SK-N-MC (cell line): ENCODE data around the gene TNC.
A peak's percentile ranks its signal among the peaks of the same experiment; 100 is the strongest.

Source experiments
- DNase-seq: peaks from one replicate; pipeline ENCODE4 v3.0.0-alpha.2; 2011; ENCODE audit warnings: low read depth, low spot score
- H3K27ac ChIP-seq: fragments of 200-600 bp; sonication (generic); 2 replicates; pipeline ENCODE4 v1.5.1; 2016; ENCODE audit warnings: mixed run types
- H3K36me3 ChIP-seq: fragments of 200-600 bp; sonication (generic); 2 replicates; pipeline ENCODE4 v1.6.1; 2017; ENCODE audit warnings: antibody characterized with exemption, low read length, mixed read lengths; ENCODE audit not compliant: insufficient read depth
- H3K4me3 ChIP-seq: fragments of 200-600 bp; sonication (generic); 2 replicates; pipeline ENCODE4 v1.5.1; 2016
- H3K9ac ChIP-seq: fragments of 200-600 bp; sonication (generic); 2 replicates; pipeline ENCODE4 v1.8.0; 2017; ENCODE audit warnings: mixed run types, mixed read lengths; ENCODE audit not compliant: insufficient read length
- H3K9me3 ChIP-seq: fragments of 200-600 bp; sonication (generic); 2 replicates; pipeline ENCODE4 v1.6.1; 2017; ENCODE audit warnings: low read depth, mild to moderate bottlenecking, antibody characterized with exemption, low read length, moderate library complexity, mixed read lengths
- EZH2 ChIP-seq: fragments of 200-600 bp; sonication (generic); IDR thresholded peaks from one replicate; pipeline ENCODE4 v1.6.1; 2017; ENCODE audit warnings: antibody characterized with exemption
- FOXP2 ChIP-seq: optimal IDR thresholded peaks from 2 replicates; pipeline ENCODE3; 2011; ENCODE audit warnings: mild to moderate bottlenecking, moderate library complexity; ENCODE audit not compliant: insufficient read depth; ENCODE audit errors: extremely low read length, control extremely low read depth
- POLR2AphosphoS5 ChIP-seq: IDR thresholded peaks from 2 replicates; pipeline ENCODE4 v1.6.1; 2012; ENCODE audit warnings: mild to moderate bottlenecking, low read depth, low read length, borderline replicate concordance

TNC gene

DNA sequence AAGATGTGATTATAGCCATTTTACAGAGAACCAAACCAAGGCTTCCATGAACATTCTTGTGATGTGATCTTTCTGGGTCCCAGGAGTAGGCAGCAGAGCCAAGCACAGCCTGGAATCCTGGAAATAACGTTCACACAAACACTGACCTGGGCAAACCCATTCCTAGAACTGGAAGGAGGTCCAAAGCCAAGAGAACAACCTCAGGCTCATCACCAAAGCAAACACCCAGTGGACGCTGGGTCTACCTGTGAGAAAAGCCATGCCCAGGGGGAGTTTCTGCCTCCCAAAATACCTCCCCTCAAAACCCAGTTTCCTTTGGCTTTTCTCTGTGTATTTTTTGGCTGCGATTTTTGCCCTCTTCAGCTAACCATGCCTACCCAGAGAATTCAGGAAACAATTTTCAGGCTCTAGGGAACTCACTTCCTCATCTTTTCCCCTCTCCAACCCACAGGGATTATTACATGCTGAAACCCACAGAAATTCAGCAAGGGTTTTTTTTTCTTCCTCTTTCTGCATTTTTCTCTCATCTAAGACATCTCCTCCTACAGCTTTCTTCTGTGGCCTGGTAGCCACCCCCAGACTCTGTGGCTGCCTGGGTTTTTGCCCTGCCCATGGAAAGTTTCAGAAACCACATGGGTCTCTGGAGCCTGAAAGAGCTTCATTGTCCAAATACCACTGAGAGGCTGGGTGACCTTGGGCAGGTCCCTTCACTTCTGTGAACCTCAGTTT is 75.0 kb downstream of the TNC start:
- Histone ChIP-seq H3K4me3 (0 out of 2 replicates have a peak overlapping the region, but pooled peaks have one; percentile 5), H3K27ac (peak overlapping the region; percentile 60), H3K36me3 (no peaks in the 10 kb centered on the region), H3K9me3 (no peaks in the 10 kb centered on the region), H3K9ac (no peak overlapping the region)
- DNase-seq, result peak; percentile 65
- TF ChIP-seq EZH2 (no peak), POLR2AphosphoS5 (no peak), FOXP2 (no peak)

DNA sequence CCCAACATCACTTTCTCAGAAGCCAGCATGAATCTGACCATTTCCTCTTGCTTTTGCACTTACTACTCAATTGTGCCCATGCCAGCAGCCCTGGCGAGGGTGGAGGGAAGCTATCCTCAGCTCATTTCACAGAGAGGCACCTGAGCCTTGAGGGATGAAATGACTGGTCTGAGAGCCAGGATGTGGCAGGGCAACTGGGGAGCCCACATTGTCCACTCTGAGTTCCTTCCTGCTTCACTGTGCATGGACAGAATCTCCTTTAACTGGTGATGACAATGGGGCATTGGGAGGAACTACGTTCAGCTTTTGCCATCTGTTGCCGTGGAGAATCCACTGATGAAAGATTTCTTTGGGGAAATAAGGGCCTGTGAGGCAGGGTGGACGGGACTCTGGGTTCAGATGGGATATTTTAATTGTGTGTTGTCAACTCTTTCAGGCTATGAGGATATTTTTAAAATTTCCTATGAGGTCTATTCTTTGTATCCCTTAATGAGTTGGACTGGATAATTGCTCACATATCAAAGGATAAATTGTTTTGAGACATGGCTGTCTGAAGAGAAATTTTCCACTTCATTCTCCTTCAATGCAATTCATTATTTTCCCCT is 78.3 kb downstream of the TNC start:
- Histone ChIP-seq H3K4me3 (no peak overlapping the region), H3K27ac (no peak overlapping the region), H3K36me3 (no peaks in the 10 kb centered on the region), H3K9me3 (no peaks in the 10 kb centered on the region), H3K9ac (no peak overlapping the region)
- no peak for DNase-seq
- TF ChIP-seq FOXP2 (no peak), EZH2 (no peak), POLR2AphosphoS5 (no peak)

DNA sequence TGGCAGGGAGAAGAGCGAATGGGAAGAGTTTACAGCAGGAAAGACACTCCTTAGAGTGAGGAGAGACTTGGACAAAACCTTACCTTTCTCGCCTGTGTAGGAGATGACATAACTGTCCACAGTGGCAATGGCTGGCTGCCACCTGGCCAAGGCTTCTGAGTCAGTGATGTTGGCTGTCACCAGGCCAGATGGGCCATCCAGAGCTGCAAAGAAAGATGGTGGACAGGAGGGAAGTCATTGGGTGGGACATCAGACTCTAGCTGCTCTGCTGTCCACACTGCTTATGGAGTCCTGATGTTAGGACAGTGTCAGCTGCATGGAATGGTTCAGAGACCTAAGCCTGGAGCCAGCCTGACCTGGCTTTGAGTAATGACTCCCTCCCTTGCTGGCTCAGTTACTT is 79.8 kb downstream of the TNC start:
- TF ChIP-seq EZH2 (no peak), POLR2AphosphoS5 (no peak), FOXP2 (no peak)

DNA sequence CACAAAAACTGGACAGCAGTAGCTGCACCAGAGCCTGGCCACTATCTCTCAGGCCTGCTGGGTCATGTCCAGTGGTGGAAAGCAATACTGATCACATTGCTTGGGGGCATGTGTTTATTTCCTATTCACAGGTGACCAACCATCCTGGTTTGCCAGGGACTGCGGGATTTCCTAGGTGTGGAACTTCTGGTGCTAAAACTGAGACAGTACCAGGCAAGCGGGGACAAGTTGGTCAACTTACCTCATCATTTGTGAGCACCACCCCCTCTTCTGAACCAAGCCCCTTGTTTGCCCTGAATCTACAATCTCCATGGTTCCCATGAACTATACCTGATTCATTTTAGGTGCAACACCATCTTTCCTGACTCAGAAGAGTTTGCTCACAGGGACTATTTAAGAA is 81.3 kb downstream of the TNC start:
- no peak for DNase-seq
- no peaks in the 10 kb centered on the region for H3K36me3 ChIP-seq
- no peak for TF ChIP-seq FOXP2
- TF ChIP-seq EZH2, result no peak
- no peak for TF ChIP-seq POLR2AphosphoS5
- no peak overlapping the region for H3K4me3 ChIP-seq
- 0 out of 2 replicates have a peak overlapping the region, but pooled peaks have one; percentile 77 for H3K27ac ChIP-seq
- no peak overlapping the region for H3K9ac ChIP-seq
- no peaks in the 10 kb centered on the region for H3K9me3 ChIP-seq

More for the DNA sequence above, 79.8 kb downstream of the TNC start:
- DNase-seq, result no peak
- no peaks in the 10 kb centered on the region for H3K9me3 ChIP-seq
- H3K4me3 ChIP-seq, result no peak overlapping the region
- no peak overlapping the region for H3K27ac ChIP-seq
- H3K9ac ChIP-seq, result no peak overlapping the region
- H3K36me3 ChIP-seq, result no peaks in the 10 kb centered on the region

DNA sequence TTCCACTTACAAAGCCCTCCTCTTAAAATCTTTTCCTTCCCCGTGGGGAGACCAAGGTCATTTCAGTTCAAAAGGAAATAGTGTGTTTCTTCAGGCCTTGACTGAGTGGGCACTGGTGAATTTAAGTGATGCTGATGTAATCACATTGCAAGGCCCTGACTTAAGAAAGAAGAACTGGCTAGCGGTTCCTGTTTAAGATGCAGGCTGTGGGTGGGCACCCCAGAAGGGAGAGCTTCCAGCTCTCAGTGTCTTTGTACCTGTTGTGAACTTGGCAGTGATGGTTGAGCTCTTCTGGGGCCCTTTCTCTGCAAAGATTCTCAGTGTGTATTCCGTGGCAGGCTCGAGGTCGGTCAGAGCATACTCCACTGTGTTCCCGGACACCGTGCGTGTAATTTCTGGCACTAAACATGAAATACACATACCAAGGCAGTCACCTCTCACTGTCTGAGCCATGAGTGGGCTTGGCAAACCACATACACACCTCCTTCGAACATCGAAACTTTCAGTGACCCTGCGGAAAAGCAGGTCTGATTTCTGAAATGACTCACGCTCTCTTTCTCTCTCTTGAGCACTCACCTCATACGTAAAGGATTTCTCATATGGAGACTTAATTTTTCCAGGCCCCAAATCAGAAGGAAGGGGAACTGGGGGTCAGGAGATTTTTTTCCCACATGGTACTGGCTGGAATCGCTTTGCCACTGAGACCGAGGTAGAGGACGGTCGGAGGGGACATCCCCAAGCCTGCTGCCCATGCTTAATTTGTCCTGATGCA is 81.9 kb downstream of the TNC start:
- DNase-seq, result peak; percentile 42
- Histone ChIP-seq H3K27ac (peak overlapping the region; percentile 77), H3K9ac (peak overlapping the region; percentile 43)

DNA sequence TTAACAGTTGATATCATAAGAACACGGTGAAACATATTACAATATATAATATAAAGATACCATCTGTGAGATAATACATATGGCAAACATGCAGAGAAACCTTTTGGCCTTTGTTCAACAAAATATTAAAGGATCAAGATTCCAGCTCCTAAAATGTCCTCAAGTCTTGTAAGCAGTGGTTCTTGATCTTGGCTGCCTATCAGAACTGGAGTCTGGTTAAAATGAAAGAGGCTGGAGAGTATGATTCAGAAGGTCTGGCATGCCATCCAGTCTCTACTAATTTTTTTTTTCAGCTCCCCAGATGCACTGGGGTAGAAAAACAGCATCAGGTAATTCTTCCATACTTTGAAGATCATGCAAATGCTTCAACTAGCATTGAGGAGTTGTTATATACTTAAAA is 83.2 kb downstream of the TNC start:
- Histone ChIP-seq H3K27ac (no peak overlapping the region), H3K36me3 (no peaks in the 10 kb centered on the region), H3K4me3 (no peak overlapping the region), H3K9me3 (no peaks in the 10 kb centered on the region), H3K9ac (no peak overlapping the region)
- TF ChIP-seq FOXP2, result no peak
- no peak for DNase-seq

More for the DNA sequence above, 81.9 kb downstream of the TNC start:
- no peaks in the 10 kb centered on the region for H3K9me3 ChIP-seq
- H3K36me3 ChIP-seq, result no peaks in the 10 kb centered on the region
- TF ChIP-seq POLR2AphosphoS5 (no peak), EZH2 (no peak), FOXP2 (no peak)
- no peak overlapping the region for H3K4me3 ChIP-seq

DNA sequence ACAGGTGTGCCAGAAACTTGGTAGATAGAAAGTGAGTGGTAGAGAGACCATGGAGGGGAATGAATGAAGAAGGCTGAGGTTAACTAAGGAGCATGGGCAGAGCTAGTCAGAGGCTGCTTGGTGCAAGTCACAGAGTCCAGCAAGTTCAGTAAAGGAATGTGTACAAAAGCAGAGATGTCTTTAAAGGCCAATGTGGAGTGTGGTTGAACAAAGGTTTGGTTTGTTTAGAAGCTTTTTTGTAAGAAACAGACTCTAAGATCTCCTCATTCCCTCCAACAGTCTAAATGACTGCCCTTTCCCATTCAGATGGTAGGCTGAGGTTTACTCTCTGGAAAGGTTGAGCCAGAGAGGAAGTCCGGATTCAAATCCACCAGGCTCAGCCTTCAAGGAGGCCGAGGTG is 84.2 kb downstream of the TNC start:
- H3K36me3 ChIP-seq, result no peaks in the 10 kb centered on the region
- no peaks in the 10 kb centered on the region for H3K9me3 ChIP-seq
- no peak overlapping the region for H3K9ac ChIP-seq
- no peak for DNase-seq
- no peak overlapping the region for H3K27ac ChIP-seq
- no peak overlapping the region for H3K4me3 ChIP-seq
- TF ChIP-seq POLR2AphosphoS5 (no peak), FOXP2 (no peak), EZH2 (no peak)

DNA sequence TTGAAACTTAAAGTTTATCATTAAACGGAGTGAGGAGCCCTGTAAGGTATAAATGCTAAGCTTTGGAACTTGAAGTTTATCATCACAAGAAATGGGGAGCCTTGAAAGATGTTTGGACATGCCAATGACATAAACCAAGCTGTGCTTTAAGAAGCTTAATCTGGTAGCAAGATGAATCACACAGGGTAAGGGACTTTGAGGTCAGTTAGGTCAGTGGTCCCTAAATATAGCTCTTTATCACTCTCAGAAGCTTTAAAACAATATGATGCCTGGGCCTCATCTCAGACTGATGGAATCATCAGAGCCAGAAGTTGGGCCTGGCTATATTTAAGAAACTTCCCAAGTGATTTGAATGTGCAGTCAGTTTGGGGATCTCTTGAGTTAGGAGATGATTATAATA is 85.7 kb downstream of the TNC start:
- TF ChIP-seq EZH2, result no peak
- TF ChIP-seq FOXP2, result no peak
- no peak for TF ChIP-seq POLR2AphosphoS5
- H3K9me3 ChIP-seq, result no peaks in the 10 kb centered on the region
- no peaks in the 10 kb centered on the region for H3K36me3 ChIP-seq
- no peak overlapping the region for H3K9ac ChIP-seq
- no peak for DNase-seq
- H3K4me3 ChIP-seq, result no peak overlapping the region
- no peak overlapping the region for H3K27ac ChIP-seq

DNA sequence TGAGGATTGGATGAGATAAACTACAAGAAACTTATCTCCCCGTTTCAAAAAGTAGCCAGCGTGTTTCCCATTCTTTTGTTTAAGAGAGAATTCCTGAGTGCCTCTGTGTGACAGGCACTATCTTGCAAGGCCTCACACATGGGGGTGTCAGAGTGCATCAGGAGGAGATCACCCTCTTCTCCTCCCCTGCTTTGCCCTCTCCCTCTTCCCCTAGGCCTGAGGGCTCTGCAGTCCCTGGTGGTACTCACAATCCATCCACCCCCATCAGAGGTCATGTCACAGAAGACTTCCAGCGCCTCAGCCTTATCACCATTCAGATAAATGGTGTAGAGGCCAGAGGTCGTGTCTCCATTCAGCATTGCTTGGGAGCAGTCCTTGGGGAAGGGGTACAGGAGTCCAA is 88.0 kb downstream of the TNC start:
- TF ChIP-seq FOXP2 (no peak), EZH2 (no peak), POLR2AphosphoS5 (no peak)
- no peaks in the 10 kb centered on the region for H3K36me3 ChIP-seq
- DNase-seq, result no peak
- no peak overlapping the region for H3K9ac ChIP-seq
- H3K4me3 ChIP-seq, result no peak overlapping the region
- H3K9me3 ChIP-seq, result no peaks in the 10 kb centered on the region
- no peak overlapping the region for H3K27ac ChIP-seq
